HTERT RPE-1 (cell line): Measurements from ENCODE around the gene FZD4.
"Not testable (repeated sequence)": the region's sequence is repeated elsewhere in the genome, so short reads cannot be mapped to it uniquely, and the experiment has no call there.

Source experiments
- in situ Hi-C: fragments of 300-500 bp; cut with MboI; formaldehyde crosslinking; loops from 4 replicates; pipeline ENCODE4 v1.14.3; 2020; ENCODE audit warnings: low sequenced_read_pairs

FZD4 gene

GRCh38 chr11:86955361-86956120 is at the start of gene FZD4:
Gene FZD4, minus strand, starts transcription at chr11:86955395. Its CDS starts 310 bp downstream, at chr11:86955085.
- in situ Hi-C loops, result no loop called here

- in situ Hi-C loops, result not testable (repeated sequence)
These were observed 49.1 kb upstream of the FZD4 start for GRCh38 chr11:87004281-87004680.

DNA sequence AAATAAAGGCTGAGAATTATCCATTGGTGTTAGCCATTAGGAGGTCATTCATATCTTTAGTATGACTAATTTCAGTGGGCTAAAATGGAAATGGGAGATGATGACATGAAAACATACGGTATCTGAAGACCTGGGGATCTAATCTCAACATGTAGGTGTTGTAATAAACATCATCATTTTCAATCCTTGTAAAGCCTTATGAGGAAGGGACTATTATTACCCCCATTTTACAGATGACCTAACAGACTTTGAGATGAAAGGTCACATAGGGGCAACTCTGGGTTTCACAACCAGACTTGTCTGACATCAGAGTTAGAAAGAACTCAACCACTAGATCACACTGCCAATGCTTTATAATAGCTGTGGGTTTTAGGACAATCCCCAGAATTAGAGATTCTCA is 47.7 kb upstream of the FZD4 start:
- in situ Hi-C loops, result no loop called here

DNA sequence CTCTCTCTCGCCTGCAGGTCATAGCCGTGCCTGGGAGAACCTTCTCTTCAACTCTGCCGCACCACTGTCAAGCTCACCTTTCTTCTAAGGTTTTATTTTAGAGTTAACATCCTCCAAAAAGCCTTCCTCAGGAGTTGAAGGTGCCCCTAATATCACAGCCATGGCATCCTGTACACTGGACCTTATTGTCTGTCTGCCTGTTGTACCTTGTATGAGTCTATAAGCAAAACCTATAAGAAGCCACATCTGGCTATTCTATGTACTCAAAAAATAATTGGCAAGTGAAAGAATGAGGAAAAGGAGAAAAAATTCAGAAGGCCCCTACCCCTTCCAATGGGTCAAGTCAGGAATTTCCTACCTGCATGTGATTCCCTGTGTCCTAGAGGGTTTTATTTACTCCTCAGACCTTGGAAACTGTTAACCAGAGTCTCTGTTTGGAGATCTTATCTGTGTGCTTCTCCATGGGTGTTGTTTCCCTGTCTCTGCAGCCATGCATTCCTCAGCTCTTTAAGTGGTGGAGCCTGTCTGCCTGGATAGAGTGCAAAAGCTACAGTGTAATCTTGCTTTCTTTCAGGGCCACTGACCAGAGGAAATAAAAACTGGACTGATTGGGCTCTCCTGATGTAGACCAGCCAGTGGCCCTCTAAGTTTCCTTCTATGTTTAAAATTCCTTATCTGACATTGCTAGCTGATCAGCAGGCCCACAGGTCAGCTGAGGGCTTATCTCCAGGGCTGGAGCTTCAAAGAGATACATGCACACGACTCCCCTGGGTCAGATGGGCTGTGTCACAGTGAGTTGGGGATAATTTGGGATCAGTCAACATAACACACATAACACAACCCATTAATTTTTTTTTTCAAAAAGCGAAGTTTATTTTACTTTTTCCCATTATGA is 44.9 kb upstream of the FZD4 start:
- in situ Hi-C loops, result no loop called here

DNA sequence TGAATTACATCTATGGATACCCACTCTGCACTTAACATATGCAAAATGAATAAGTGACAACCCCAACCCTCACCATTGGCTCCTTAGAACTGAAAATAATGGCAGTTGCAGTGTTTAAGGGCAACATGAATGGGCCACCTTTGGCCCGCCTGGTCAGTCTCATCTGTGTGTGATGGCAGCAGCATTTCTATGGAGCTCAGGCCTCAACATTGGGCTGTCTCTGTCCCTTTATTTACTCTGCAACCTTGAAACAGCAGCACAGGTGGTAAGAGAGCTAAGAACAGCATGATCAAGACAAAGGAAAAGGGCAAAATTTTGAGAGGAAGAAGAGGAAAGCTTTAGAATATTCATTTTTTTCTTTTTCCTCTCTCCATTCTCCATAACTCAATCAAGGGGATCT is 44.2 kb upstream of the FZD4 start:
- in situ Hi-C loops, result no loop called here

- in situ Hi-C loops, result no loop called here
These were observed 41.9 kb upstream of the FZD4 start for GRCh38 chr11:86996953-86997570.

DNA sequence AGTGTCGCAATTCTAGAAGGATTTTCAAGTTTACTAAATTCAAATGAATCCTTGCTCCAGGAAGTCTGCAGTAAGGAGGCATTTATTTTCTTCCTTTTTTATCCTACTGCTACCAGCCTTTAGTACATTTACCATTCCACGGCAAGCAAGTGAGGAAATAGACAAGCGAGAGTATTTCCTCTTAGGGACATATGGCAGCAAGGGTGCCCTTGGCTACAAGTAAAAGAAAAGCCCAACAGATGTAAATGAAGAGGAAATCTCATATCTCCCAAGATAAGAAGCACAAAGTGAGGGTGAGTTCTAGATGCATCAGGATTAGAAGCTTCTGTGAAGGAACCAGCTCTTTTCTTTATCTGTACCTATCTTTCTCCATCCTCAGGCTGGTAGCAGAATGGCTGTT is 37.8 kb upstream of the FZD4 start:
- in situ Hi-C loops, result no loop called here

DNA sequence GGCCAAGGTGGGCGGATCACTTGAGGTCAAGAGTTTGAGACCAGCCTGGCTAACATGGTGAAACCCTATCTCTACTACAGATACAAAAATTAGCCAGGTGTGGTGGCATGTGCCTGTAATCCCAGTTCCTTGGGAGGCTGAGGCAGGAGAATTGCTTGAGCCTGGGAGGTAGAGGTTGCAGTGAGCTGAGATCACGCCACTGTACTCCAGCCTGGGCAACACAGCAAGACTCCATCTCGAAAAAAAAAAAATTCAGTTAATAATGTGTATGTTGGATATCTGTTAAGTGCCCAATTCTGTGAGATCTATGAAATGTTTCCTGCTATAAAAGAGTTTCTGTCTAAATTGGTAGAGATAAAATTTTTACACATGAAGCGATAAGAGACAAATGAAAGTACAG is 37.1 kb upstream of the FZD4 start:
- in situ Hi-C loops, result not testable (repeated sequence)

GRCh38 chr11:86991341-86991740 is 36.1 kb upstream of the FZD4 start:
- in situ Hi-C loops, result no loop called here

GRCh38 chr11:86990515-86990914 is 35.3 kb upstream of the FZD4 start:
- in situ Hi-C loops, result no loop called here

GRCh38 chr11:86990031-86990430 is 34.8 kb upstream of the FZD4 start:
- in situ Hi-C loops, result no loop called here

DNA sequence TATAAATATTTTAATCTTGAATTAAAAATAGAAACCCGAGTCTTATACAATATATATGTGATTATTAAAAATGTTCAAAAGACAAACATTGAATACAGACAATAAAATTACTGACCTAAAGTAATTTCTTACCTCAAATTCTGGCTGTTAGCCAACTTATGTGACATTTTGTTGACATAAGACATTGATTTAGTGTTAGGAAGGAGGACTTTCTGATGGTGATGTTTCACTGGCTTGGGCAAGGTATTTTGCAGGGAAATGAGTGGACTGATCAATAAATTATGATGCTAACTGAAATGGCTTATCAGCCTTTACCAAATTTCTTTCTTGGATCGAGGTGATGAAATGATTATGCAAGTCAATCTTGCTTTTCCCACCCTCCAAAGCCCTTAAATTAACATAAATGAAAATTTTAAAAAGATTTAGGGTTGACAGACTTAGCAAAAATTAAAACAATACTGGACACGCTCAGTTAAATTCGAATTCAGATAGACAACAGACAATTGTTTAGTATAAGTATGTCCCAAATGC is 33.2 kb upstream of the FZD4 start:
- in situ Hi-C loops, result no loop called here

- in situ Hi-C loops, result no loop called here
These were observed 32.5 kb upstream of the FZD4 start for GRCh38 chr11:86987679-86988078.

DNA sequence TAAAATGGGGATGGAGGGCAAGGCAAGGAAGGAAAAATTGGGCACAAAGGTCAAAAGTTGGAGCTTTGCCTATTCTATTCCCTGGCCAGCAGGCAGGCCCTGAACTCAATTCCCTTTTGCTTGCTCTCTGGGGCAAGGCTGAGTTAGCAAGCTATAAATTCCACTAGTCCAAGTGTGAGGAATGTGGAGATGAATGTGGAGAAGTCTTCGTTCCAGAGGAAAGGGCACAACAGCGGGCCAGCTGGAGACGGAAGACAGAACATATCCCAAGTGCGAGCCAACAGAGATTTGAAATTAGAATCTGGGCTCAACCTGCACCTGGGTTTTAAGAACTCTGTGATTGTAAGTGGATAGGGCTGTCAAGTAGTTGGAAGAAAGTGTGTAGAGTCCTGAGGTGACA is 29.5 kb upstream of the FZD4 start:
- in situ Hi-C loops, result no loop called here

DNA sequence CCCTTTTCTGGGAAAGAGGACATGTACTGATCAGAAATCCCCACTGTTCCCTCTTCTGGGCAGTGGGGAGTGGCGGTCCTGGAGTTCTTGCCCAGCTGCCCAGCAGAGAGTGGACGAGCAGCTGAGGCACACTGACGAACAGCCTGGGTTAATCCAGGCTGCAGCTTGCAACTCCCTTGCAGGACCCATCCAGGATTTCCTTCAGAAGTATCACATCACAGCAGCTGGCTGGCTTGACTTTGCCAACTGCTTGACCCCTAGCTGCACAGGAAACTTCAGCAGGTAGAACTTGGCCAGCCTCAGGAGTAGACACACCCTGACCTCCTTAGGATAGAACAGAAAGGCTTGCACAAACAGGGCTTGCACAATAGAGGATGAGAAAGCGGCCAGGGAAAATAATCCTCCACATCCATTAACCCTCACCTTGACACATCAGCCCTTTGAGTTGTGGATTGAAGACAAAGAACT is 27.9 kb upstream of the FZD4 start:
- in situ Hi-C loops, result no loop called here

DNA sequence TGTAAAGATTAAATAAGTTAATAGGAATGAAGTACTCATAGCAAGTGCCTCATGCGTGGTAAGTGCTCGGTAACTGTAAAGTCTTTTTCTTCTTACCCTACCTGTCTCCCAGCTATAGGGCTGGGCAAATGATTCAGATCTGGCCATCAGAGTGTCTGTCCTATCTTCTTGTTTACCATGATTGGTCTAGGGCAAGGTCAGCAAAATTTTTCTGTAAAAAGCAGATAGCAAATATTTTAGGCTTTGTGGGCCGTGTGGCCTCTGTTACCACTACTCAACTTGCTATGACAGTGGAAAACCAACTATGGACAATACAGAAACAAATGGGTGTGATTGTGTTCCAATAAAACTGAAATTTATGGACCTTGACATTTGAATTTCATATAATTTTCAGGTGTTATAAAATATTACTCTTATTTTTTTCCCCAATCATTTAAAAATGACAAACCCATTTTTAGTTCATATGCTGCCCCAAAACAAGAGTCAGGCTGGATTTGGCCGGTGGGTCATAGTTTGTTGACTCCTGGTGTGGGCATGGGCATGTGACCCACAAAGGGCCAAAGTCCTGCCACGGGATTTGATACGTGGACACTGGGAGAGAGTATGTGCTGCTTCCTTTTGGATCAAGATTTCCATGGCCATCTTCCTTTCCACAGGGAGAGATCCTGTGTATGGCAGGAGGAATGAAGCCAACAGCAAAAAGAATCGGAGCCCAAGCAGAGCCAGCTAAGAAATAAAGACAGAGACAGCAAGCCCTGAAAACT is 26.8 kb upstream of the FZD4 start:
- in situ Hi-C loops, result no loop called here

DNA sequence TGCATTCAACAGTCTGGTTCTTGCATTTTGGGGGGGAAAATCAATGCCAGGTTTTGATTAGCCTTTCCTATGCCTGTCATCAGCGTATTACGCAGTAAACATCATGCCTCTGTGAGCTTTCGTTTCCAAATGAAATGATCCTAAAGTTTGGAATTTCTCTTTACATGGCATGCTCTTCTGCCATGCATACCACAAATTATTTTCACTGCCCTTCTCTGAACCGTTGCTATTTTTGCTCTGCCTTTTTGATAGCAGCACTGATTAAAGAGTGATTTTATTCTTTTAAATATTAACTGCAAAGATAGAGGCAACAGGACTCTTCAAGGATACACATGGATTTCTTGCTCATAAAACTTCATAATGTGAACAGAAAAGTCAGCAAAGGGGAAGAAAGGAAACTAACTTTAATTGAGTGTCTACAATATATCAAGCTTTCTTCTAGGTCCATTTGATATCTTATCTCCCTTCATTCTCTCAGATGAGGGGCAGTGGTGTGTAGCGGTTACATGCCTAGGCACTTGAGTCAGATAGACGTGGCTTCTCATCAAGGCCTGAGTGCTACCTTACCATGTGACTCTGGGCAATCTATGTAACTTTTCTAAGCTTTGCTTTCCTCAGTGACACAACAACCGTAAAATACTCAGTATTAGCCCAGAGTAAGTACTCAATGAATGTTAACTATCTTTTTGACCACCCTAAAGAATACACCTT is 25.0 kb upstream of the FZD4 start:
- in situ Hi-C loops, result no loop called here

DNA sequence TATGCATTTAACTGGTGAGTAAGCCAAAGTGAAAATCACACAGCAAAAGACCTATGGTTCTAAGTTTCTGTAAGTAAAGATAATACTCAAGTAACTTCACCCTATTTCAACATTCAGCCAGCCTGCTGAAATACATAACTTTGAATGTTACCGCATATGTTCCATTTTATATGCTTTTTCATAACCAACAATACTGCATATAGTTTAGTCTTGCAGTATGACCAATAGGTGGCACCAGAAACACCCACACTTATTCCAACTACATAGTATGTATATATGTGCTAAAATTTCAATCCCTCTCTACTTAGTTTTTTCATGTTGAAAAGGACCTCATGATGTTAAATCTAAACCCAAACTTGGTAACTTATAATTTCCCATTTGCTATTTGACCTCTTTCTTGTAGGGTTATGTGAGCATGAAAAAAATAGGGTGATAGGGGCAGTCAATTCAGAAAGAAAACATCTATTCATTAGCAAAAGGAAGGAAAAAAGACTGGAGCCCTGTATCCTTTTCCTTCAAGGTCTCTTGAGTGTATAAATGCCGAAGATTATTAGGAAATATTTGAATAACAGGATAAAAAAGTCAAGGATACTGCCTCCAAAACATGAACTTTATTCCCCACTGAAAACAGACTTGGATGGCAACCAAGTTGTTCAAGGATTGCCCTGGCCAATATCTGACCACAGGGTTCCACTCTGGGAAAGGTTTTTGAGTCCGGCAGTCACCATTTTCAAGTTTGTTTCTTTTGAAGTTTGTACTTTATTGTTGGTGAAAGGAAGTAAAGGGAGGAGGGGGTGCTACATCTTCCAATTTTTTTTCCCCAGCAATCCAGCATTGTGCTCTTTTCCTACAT is 23.8 kb upstream of the FZD4 start:
- in situ Hi-C loops, result no loop called here

DNA sequence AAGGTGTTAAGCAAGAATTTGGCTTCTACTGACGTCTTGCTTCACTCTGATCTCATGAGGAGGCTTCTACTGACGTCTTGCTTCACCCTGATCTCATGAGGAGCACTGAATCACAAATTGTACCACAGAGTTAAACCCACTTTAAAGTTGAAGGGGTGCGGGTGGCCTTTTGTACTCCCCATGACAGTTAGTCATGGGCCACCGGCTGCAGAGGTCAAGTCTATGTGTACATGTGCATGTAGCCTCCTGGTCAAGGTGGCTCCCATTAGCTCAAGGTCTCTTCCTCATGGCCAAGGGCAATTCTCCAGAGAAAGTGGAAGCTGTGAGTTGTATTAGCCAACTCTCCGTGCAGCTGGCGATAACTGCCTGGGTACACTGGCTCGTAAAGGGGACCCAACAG is 23.1 kb upstream of the FZD4 start:
- in situ Hi-C loops, result no loop called here
